ENCODE measurements around the gene FCHO1.
A peak's percentile ranks its signal among the peaks of the same experiment; 100 is the strongest.
"Not testable (repeated sequence)": the region's sequence is repeated elsewhere in the genome, so short reads cannot be mapped to it uniquely, and the experiment has no call there.

FCHO1 gene

DNA sequence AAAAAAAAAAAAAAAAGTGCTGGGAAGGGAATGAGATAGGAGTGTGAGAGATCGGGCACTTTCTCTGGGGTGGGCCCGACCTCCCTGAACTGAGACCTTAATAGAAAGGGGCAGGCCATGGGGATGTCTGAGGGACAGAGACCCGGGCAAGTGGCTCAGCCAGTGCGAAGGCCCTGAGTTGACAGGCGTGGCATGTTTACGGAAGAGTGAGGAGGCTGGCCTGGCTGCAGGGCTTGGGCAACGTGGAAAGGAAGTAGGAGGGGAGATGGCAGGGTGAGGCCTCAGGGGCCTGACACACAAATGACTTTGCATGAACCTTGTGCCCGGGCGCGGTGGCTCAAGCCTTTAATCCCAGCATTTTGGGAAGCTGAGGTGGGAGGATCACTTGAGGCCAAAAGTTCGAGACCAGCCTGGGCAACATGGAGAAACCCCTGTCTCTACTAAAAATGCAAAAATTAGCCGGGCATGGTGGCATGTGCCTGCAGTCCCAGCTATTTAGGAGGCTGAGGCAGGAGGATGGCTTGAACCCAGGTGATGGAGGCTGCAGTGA is 13.9 kb downstream of the FCHO1 start:
- DNase-seq, result no peak

DNA sequence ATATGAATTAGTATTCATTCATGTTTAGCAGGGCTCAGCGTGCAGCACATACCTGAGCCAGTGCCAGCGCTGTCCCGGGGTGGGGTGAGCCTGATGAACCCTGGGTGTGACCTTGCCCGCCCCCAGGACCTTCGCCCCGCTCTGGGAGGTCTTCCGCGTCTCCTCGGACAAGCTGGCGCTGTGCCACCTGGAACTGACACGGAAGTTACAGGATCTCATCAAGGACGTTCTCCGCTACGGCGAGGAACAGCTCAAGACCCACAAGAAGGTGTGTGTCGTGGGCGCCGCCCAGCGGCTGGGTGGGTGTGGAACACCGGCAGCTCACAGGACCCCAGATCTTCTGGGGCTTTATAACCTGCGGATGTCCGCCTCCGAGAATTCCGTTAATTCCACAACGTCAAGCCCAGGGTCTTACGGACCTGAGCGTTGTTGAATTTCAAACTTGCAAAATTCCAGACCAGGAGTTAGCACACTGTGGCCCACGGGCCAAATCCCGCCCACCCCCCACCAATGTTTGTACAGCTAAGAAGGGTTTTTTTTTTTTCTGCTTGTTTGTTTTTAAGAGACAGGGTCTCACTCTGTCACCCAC is 15.4 kb downstream of the FCHO1 start:
- DNase-seq, result no peak

DNA sequence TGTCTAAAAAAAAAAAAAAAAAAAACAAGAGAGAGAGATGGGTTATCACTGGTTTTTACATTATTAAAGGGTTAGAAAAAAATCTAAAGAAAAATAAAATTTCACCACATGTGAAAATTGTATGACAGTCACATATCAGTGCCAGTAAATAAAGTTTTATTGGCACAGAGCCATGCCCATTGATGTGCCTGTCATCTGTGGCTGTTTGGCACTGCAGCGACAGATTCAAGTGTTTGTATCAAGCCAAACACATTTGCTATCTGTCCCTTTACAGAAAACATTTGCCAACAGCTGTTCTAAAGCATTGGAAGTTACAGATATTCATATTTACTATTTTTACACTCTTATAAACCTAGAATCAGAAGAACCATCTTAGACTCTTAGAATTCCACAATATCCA is 16.3 kb downstream of the FCHO1 start:
- no peak for DNase-seq

DNA sequence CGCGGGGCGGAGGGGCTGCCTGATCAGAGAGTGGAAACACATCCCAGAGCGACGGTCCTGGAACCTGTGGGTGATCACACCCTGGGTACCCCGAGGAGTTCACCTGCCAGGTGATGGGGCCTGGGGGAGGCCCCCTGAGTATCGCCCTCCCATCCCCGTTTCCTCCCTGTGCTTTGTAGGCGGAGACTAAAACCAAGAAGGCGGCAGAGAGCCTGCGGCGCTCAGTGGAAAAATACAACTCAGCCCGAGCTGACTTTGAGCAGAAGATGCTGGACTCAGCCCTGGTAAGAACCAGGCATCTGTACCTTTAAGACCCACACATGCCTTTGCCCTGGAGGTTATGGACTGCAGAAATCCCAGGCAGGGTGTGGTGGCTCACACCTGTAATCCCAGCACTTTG is 19.3 kb downstream of the FCHO1 start:
- DNase-seq, result no peak

DNA sequence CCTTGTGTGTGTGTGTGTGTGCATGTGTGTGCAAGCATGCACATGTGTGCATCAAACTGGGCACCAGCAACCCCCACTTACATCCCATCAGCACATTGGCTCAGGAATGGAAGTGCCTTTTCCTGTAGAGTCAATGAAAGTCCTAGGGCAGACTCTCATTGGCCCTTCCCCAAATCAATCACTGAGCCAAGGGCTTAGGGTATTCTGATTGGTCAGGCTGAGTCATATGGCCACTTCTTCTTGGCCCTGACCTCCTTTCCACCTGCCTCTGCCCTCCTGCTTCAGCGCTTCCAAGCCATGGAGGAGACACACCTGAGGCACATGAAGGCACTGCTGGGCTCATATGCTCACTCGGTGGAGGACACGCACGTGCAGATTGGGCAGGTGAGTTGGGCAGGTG is 20.9 kb downstream of the FCHO1 start:
- no peak for DNase-seq

DNA sequence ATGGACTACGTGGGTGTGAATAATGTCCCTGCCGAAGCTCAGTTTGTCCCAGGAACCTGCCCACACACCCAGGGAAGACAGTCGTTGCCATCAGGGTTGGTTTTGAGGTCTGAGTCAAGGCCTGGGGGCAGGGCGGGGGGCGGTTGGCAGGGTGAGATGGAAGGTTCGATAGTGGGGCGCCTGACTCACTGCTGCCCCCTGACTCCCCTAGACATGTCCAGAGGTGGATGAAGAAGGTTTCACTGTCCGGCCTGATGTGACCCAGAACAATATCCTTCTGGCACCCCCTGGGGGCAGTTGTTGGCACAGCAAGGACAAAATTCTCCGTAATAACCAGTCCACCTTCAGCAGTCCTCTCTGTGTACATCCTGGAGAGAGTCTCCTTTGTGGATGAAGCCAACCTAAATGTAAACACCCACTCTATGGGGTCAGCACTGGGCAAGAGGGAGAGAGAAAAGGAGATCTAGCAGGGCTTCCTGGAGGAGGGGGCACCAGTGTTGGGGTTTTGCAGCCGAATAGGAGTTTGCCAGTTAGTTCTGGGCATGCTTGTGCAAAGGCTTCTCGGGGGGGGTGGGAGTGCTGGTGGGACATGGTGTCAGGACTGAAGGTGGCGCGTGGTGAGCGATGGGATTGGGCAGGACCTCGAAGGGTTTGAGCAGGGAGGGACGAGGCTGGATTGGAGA is 24.1 kb downstream of the FCHO1 start:
- DNase-seq, result no peak

DNA sequence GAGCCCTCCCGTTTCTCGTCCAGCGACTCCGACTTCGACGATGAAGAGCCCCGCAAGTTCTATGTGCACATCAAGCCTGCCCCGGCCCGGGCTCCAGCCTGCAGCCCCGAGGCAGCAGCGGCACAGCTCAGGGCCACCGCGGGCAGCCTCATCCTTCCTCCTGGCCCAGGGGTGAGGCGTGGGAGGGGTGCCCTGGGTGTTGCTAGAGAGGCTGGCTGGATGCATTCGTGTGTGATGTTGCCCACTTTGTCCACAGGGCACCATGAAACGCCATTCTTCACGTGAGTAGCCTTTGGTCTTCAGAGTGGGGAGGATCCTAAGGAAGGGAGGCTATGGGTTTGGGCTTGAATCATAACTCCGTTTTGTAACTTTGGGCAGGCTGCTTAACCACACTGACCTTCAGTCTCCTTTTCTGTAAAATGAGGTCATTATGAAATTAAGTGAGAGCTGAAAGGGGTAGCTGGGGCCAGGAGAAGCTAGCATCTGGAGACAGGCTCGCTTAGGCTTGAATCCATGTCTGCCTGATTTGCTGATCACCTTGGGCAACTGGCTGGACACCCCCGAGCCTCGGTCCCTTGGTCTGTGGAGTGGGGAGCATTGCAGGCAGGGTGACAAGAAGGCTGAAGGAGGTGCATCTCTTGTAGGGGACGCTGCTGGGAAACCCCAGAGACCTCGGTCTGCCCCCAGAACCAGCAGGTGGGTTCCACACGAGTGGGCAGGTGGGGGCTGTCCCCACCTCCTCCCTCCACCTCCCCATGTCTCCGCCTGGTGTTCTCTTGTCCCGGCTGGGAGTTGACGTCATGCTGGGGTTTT is 24.9 kb downstream of the FCHO1 start:
- no peak for DNase-seq

DNA sequence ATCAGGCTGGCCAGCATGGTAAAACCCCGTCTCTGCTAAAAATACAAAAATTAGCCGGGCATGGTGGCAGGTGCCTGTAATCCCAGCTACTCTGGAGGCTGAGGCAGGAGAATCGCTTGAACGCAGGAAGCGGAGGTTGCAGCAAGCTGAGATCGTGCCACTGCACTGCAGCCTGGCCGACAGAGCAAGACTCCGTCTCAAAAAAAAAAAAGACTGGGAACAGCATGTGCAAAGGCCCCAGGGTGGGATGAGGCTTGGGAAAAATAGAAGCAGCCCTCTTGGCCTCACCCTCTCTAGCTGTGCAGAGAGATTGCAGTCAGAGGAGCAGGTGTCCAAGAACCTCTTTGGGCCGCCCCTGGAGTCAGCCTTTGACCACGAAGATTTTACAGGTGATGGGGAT is 26.6 kb downstream of the FCHO1 start:
- not testable (repeated sequence) for DNase-seq

DNA sequence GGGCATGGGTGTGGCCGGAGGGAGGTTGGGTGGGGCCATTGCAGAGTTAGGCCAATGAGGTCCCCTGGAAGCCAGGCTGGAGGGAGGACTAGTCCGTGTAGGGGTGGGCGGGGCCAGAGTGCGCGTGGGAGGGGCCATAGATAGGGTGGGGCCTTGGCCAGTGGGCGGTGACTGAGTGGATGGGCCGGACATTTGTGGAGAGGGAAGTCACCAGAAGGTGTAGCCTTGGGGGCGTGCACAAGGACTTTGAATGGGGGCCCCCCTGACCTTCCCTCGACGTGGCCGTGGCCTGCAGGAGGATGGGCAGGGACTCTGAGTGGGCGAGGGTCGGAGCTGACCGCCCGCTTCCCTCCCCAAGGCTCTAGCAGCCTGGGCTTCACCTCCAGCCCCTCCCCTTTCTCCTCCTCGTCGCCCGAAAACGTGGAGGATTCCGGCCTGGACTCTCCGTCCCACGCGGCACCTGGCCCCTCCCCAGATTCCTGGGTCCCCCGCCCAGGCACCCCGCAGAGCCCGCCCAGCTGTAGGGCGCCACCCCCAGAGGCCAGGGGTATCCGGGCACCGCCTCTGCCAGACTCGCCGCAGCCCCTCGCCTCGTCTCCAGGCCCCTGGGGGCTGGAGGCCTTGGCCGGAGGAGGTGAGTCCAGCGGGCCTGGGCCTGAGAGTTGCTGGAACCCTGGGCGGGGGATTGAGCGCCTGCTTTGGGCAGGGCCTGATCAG is 27.1 kb downstream of the FCHO1 start:
- no peak for DNase-seq

DNA sequence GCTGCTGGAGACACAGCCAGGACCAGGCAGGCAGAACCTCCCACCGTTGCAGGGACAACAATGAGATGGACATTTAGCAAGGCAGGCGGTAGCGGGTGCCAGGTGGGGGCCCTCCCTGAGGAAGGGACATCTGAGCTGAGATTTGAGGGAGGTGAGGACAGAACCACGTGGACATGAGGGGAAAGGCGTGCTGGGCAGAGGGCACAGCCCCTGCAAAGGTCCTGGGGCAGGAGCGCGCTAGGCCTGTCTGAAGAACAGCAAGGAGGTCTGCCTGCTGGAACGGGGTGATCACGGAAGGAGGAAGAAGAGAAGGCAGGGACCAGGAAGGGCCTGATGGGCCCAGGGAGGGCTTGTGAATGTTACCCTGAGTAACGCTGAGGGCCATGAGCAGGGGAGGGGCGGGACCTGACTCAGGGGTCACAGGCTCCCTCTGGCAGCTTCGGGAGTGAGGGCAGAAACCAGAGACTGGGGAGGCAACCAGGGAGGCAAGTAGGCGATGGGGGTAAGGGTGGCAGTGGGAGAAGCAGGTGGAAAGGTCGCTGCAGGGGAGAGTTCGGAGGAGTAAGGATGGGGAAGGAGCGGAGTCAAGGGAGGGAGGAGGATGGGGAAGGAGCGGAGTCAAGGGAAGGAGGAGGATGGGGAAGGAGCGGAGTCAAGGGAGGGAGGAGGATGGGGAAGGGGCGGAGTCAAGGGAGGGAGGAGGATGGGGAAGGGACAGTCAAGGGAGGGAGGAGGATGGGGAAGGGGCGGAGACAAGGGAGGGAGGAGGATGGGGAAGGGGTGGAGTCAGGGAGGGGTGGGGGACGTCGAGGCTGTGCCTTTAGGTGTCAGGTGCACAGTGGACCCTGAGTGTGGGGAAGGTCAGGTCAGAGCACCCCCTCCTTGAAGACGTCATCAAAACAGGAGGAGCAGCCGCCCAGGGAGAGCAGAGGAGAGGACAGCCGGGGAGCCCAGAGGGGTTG is 28.0 kb downstream of the FCHO1 start:
- no peak for DNase-seq

DNA sequence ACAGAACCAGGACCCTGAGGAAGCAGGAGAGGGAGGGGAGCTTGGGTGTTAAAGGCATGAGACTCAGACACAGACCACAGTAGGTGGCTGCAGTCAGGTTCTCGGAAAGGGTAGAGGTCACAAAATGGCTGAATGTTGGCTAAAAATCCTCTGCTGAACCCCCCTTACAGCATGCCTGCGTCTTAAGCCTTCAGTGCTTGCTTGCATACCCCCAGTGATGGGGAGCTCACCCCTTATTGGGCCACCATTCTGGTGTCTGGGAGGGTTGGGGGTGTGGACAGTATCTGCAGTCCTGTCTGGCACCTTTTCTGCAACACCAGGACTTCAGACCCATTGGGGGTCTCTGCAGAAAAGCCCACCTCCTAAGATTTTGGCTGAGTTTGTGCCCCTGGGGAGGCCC is 29.5 kb downstream of the FCHO1 start:
- DNase-seq, result no peak

DNA sequence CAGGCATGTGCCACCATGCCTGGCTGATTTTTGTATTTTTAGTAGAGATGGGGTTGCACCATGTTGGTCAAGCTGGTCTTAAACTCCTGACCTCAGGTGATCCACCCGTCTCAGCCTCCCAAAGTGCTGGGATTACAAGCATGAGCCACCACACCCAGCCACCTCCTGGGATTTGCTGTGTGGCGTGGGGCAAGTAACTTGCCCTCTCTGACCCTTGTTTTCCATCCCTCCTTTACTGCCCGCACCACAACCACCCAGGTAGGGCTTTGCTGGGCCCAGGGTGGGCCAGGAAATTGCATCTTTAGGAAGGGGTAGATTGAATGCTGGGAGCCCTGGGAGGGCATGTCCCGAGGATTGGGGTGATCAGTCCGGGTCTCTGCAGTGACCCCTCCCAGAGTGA is 32.4 kb downstream of the FCHO1 start:
- DNase-seq, result not testable (repeated sequence)

DNA sequence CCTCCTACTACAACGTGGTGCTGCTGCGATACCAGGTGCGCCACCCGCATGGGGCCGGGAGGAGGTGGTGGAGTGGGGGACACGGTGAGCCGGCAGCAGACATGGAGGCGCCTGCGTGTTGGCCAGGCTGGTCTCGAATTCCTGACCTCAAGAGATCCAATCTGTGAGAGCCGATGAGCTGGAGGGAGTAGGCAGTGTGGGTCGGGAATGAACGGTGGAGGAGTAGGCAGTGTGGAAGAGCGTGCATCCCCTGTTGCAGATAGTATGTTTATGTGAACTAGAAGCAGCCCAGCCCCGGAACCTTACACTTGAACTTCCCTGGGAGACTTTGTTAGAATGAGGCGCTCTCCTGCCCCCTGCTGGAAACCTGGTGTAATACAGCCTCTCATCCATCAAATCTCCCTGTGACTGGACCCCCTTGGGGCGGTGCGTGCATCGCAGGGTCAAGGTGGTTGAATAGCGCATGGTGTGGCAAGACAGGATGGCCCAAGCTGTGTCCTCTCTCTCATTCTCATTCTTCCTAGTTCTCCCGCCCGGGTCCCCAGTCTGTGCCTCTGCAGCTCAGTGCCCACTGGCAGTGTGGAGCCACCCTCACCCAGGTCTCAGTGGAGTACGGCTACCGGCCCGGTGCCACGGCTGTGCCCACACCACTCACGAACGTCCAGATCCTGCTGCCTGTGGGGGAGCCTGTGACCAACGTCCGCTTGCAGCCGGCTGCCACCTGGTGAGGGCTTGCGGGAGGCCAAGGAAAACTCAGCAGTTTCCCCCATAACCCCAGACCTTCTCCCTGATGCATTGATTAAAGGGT is 33.1 kb downstream of the FCHO1 start:
- peak; percentile 77 for DNase-seq

DNA sequence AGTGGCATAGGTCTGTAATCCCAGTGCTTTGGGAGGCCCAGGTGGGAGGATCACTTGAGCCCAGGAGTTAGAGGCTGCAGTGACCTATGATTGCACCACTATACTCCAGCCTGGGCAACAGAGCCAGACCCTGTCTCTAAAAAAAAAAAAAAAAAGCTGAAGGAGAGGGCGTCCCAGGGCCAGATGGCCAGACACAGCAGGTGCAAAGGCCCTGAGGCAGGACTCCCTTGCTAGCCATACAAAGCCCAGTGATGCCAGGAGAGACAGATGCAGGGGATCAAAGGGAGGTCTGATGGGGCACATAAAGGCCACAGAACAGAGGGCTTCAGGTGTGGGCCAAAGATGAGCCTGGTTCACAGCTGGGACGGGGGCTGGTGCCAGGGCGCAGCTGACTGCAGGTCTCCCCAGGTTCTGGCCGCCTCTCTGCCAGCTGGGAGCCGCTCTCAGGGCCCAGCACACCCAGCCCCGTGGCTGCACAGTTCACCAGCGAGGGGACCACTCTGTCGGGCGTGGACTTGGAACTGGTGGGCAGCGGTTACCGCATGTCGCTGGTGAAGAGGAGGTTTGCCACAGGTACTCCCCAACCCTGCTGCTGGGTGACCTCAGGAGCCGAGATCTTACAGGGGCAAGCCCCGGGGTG is 36.1 kb downstream of the FCHO1 start:
- DNase-seq, result no peak

DNA sequence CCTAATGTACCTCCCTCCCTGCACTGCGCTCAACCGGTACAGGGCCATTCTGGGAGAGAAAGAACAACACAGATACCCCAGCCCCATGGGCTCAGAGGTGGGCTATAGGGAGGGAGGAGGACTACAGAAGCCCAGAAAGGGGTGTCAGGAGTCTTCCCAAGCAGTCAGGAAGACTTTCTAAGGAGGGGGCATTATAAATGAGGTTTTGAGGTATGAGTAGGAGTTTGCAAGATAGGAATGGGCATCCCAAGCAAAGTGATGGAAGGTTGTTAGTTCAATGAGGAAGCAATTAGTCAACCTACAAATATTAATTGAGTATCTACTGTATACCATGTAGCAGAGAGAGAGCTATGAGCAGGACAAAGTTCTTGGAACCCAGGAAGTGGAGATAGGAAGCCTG is 37.4 kb downstream of the FCHO1 start:
- DNase-seq, result no peak

DNA sequence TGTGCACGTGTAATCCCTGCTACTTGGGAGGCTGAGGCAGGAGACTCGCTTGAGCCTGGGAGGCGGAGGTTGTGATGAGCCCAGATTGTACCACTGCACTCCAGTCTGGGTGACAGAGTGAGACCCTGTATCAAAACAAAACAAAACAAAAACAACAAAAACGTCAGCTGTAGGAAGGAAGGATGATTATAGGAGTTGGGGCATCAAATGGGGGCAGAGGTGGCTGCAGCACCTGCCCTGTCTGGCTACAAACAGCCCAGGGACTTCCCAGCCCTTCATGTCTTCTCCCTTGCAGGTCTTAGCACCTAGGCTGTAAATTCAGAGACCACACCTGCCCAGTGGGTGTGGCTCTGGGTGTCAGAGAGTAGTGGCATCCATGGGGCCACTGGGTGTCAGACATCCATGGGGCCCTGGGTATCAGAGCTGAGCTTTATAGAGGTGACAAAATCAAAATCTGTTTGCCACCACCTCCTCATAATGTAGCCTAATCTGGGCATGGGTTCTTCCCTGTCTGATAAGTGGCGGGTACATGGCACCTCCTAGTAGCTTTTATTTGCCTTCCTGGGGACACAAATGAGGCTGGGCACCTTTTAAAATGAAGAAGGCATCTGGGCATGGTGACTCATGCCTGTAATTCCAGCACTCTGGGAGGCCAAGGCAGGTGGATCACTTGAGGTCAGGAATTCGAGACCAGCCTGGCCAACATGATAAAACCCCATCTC is 38.9 kb downstream of the FCHO1 start:
- no peak for DNase-seq

DNA sequence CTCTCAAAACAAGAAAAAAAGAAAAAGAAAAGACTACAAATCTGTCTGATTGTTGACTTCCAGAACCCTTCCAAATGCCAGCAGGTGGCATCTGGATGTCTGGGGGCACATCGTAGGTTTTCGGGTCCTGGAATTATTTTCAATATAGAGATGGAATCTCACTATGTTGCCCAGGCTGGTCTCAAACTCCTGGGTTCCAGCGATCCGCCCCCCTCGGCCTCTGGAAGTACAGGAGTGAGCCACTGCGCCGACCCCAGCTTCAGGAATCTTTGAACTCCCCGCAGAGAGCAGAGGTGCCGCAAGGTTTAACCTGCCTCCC is 43.1 kb downstream of the FCHO1 start:
- no peak for DNase-seq

DNA sequence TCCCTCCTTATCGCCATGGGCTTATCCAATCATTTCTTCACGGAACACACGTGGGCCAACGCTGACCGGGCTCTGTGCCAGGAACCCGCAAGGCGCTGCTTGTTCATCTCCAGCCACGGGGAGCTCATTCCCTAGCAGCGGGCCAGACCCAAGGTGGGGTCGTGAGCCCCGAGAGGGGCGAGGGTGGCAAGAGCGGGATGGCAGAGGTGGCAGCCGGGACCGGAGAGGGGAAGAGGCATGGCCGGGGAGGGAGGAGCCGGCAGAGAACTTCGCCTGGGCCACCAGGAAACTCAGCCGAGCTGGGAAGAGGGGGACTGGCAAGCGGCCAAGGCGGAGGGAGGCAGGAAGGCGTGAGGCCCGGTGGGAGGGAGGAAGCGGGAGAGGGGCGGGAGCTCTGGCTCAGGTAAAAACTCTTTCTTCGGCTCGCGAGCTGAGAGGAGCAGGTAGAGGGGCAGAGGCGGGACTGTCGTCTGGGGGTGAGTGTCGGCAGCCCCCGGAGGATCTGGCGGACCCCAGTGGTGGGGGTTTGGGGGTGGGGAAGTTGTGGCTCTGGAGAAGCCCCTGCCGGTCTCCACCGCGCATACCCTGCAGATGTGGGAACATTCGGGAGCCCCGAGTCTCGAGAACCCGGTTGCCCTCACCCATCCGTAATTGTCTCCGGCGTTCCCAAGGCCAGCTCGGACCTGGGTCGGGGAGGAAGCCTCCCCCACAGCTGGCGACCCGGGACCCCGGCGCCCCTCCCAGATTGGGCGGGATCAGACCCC is 43.6 kb downstream of the FCHO1 start, which contains the start of gene B3GNT3:
Gene B3GNT3, plus strand, starts transcription at position 408 of the 764 bp plus-strand sequence. CDS start 12,670 bp downstream, outside the sequence.
- DNase-seq, result no peak

DNA sequence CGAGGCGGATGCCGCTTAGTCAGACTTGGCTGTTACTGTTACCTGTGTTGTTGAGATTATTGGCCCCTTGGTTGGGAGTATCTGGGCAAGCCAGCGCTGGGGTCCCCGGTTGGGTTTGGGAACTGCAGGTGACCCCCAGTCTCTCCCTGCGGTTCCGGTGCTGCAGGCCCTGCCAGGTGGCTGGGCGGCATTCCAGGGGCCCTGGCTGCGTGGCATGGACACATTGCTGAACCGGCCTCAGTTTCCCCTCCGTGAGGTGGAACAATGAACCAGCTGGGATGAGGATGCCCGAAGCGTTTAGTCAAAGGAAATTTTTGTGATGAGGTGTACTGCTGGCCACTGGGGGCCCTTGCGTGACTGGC is 44.2 kb downstream of the FCHO1 start:
- DNase-seq, result no peak
